Stimulated activated CD4-positive, alpha-beta T cell treated with anti-CD3 and anti-CD28 coated beads, Interleukin-4, amount 100 ng/mL, for 1 hour (primary cell): ENCODE data around the gene RCBTB1.

Source experiments
- DNase-seq: peaks from one replicate; pipeline ENCODE4 v3.0.0-alpha.2; 2020

The RCBTB1 gene

DNA sequence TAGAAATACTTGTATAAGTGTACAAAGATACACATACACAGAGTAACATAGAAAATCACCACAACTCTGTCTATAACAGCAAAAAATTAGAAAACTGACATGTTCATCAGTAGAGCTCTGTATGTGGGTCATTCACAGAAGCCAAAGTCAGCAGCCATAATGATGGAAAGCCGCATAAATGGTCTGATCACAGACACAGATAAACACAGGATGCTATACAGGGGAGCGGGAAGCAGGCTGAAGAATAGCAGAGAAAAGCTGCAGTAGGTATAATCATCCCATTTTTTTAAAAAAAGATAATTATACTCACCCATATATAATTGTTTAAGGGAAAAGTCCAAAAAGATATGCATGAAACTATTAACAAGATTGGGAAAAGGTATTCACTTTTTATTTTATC, 31.5 kb downstream of the RCBTB1 start:
- no peak for DNase-seq

DNA sequence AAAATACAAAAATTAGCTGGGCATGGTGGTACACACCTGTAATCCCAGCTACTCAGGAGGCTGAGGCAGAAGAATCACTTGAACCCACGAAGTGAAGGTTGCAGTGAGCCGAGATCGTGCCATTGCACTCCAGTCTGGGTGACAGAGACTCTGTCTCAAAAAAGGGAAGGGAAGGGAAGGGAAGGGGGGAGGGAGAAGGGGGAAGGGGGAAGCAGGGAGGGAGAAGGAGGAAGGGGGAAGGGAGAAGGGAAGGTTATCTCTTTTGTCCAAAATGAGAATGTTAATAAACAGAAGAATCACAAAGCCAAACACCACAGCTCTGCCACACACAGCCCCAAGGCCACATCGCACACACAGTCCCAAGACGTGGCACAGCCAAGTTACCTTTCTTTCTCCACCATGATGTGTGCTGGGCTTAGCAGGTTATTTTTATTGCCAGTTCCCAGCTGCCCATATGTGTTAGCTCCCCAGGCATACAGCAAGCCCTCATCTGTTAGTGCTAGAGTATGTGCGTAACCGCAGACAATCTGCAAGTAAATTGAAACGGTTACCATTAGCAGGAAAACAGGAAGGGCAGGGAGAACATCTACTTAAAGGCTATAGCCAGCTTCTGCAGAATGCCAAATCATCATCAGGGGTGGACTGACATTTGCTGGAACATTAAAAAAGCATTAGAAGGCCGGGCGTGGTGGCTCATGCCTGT, 34.3 kb downstream of the RCBTB1 start:
- DNase-seq, result no peak

DNA sequence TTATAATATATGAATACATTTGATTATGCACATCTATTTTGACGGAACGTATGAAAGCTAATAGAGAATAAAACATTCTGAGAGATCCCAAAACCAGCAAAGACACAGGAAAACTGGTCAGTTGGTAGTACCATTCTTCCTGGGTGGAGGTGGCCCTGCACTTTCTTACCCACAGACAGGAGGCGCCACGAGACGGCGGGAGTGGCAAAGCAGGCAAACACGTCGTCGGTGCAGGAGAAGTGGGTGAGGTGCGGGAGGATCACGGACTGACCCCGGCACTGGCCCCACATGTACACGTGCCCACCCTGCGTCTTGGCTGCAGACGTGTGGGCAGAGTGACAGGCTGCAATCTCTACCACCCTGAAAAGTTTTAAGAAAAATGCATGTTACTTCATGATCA, 36.1 kb downstream of the RCBTB1 start:
- DNase-seq, result no peak

DNA sequence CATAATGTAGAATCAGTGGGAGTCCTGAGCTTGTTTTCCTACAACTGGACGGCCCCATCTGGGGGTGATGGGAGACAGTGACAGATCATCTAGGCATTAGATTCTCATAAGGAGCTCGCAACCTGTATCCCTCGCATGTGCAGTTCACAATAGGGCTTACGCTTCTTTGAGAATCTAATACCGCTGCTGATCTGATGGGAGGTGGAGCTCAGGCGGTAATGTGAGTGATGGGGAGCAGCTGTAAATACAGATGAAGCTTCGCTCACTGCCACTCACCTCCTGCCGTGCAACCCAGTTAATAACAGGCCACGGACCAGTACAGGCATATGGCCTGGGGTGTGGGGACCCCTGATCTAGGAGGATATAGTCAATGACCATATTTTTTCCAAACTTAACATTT, 38.8 kb downstream of the RCBTB1 start:
- no peak for DNase-seq

DNA sequence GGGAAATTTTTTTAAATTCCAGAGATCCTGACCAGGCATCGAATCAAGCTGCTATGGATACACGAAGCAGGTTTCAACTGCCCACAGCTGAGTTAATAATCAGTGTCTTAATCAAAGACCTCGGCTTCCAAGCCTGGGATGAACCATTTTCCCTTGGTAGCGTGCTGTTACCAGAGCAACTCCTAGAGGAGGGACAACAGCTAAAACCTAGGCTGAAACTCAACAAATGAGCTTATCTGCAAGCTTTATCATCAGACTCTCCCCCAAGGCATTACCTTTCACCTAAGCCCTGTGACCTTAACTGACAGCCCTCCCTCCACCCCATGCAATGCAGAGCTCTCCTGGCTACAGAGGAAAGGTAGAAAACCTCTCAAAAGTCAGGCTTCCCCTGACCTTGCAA, 39.7 kb downstream of the RCBTB1 start:
- DNase-seq, result no peak

DNA sequence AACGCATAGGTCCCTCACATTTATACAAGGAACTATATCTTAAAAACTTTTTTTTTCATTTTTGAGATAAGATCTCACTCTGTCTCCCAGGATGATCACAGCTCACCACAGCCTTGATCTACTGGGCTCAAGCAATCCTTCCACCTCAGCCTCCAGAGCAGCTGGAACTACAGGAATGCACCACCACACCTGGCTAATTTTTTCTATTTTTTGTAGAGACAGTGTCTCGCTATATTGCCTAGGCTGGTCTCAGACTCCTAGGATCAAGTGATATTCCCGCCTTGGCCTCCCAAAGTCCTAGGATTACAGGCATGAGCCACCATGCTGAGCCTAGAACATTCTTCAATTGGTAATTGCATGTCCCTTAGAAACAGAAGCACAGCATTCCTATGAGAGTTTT, 41.7 kb downstream of the RCBTB1 start:
- no peak for DNase-seq

DNA sequence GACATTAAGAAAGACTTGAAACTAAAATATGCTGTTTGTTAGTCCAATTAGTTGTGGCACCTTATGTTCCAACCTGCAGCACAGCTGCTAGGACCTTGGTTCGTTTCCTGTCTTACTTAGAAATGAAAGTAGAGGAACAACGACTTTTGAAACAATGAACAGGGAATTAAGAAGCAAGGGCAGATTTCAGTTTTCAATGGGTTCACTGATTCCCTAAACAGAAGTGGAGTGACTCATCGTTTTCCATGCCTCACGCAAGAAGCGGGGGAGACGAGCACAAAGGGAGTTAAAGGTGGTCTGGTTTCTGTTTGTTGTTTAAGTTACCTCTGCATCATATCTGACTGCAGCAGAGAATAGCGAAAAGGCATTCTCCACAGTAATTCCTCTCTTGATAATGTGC, 44.8 kb downstream of the RCBTB1 start:
- DNase-seq, result no peak

DNA sequence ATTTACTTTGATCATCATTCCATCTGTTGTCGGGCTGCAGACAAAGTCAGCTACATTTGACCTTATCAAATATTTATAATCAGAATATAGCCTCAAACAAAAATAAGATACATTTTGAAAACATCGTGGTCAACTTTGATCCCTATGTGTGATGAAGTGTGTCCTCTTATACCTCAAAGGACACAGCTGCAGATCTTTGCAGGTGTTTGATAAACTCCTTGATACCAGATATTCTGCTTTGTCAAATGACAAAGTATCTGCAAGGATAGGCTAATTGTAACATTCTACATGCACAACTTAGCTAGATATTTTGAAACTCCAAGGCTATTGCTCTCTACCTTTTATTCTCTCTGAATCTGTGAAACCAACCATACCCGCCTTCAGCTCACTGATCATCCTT, 45.6 kb downstream of the RCBTB1 start:
- DNase-seq, result no peak

DNA sequence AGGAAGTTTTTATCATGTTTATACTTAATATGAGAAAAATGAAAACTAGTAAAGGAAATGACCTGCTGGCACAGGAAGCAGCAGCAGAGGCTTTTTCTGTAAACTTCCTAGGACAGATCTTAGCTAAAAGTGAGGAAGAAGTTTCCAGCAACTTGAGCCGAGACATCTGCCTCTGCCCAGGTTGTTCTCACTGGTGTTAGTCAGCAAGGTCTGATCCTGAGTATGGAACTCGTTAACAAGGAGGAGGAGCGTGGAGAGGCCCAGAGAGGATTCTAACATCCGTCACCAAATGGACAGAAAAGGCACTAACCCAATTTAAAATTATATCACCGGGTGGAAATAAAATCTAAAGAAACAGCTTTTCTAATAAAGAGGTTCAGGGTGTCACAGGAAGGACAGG, 46.0 kb downstream of the RCBTB1 start:
- DNase-seq, result no peak

DNA sequence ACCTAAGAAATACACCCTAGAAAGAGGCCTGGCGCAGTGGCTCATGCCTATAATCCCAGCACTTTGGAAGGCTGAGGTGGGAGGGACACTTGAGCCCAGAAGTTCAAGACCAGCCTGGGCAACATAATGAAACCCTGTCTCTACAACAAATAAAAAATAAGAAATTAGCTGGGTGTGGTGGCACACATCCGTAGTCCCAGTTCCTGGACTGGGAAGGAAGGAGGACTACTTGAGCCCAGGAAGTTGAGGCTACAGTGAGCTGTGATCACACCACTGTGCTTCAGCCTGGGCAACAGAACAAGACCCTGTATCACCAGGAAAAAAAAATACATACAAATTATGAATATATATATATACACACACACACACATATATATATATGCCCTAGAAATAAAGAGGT, 47.0 kb downstream of the RCBTB1 start:
- DNase-seq, result no peak

DNA sequence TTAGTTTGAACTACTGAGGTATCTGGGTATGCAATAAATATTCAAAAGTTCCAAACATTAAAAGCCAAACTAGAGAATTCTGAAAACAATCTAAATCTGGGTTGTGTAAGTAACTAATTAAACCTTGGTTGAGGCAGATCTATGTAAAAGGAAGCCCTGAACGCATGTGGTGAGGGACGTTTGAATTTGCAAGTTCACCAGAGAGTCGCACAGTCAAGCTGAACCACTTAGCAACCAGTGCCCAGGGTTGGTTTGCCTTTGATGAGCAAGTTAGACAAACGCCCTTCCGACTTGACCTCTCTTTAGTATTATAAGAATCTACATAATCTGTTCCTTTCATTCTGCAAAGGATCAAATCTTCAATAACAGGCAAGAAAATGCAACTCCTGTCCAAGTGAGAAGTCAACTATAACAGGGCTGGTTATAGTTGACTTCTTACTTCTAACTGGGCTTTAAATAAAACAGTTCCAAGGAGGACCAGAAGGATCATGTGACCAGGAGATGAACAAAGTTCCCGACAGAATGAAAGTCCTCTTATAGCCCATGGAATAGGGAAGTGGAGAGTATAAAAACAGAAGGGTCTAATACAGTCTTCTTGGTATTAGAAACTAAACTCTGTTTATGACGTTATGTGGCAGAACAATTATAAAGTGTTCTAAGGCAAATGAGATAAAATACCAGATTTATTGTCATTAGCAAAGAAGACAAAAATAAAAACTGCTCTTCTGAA, 49.0 kb downstream of the RCBTB1 start:
- DNase-seq, result no peak

DNA sequence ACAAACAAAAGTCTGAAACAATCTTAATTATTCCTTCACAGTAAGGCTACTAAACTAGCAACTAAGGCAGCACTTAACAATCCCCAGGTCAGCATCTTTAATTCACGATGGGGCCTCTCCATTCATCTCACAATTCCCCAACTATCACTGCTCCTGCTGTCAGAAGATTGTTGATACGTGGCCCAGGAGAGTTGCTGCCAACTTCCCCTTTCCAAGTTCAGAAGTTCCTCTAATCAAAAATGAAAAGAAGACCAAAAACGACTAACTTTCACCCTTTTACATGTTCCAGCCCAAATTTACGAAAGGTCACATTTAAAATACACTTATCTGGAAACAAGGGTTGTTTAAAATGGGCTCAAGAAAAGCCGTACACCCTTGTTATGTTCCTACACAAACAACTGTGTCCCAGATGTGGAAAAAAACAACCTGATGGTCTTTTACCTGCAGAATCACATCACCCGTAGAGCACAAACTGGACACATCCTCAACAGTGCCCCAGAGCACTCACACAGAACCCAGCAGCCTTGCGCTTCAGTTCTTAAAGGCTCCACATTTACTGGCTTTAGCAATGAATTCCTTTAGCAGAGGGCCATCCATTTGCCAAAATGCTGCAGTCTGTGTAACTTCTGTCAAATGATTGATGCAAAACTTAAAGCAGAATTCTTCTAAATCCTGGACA, 51.6 kb downstream of the RCBTB1 start:
- DNase-seq, result no peak

DNA sequence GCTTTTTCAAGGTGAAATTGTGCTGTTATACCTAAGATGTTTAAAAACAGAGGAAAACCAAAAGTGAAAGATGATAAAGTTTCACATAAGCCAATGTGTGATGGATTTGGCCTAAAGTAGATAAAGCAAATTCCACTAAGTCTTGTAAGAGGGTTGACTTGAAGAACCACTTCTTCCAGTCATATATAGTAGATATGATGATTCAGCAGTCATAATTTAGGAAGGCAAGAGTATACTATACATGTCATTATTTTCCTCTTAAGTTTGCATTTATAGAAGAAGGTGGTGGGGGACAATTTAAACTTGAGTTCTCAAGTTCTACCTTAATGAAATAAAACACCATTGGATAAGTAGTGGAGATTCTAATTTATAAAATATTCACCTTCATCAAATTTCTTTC, 52.3 kb downstream of the RCBTB1 start:
- DNase-seq, result no peak

DNA sequence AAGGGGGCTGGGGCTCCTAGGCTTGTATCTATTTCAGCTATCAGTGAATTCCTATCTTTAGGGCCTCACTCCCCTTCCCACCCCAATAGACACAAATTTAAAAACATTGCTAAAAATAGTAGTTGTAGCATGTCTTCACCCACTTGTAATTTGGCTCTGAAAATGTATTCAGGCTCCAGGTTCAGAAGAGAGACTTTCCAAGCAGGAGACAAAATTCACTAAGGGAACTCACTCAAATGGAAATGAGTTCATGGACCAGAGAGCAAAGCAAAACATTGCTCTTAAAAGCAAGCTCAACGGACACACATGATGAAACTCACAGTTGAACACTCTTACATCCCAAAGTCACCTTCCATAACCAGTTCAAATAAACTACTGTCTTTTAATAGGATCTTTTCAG, 52.8 kb downstream of the RCBTB1 start:
- DNase-seq, result no peak

DNA sequence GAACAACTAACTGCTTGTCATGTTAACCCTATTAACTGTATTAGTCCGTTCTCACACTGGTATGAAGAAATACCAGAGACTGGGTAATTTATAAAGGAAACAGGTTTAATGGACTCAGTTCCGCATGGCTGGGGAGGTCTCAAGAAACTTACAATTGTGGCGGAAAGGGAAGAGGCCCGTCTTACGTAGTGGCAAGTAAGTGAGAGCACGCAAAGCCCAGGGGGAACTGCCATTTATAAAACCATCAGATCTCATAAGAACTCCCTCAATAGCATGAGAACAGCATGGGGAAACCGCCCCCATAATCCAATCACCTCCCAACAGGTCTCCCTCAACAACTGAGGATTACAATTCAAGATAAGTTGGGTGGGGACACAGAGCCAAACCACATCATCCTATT, 54.9 kb downstream of the RCBTB1 start:
- no peak for DNase-seq

DNA sequence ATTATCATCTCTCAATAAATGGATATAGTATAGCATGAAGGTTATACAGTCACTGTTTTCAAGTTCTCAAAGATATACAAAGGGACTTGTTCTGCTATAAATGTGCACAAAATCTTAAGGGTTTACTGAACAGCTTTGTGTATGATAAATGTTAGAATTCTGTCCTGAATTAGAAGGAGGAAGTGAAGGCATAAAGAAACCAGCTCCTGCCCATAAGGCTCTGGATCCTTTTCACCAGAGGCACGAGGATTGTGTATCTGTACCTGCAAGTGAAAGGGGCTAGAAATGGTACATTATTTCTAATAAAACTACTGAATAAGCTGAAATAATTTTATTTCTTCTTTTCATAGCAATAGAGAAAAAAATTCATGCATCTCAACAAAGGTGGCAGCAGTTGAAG, 57.2 kb downstream of the RCBTB1 start:
- DNase-seq, result no peak

DNA sequence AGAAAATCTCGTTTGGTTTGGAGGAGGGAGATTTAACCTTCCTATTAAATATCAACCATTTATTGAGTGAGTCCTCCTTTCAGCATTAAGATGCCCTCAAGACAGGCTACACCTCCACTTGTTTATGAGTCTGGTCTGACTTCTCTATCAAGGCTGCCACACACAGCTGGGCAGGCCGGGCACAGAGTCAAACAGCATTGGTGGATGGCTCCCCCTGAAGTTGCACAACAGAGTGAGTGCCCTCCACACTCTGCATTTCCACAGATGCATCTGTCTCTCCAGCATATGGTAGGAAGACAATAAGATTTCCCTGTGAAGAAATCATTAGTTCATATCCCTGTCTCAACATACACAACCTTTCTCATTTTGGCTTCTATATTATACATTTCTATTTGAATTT, 58.2 kb downstream of the RCBTB1 start:
- no peak for DNase-seq

DNA sequence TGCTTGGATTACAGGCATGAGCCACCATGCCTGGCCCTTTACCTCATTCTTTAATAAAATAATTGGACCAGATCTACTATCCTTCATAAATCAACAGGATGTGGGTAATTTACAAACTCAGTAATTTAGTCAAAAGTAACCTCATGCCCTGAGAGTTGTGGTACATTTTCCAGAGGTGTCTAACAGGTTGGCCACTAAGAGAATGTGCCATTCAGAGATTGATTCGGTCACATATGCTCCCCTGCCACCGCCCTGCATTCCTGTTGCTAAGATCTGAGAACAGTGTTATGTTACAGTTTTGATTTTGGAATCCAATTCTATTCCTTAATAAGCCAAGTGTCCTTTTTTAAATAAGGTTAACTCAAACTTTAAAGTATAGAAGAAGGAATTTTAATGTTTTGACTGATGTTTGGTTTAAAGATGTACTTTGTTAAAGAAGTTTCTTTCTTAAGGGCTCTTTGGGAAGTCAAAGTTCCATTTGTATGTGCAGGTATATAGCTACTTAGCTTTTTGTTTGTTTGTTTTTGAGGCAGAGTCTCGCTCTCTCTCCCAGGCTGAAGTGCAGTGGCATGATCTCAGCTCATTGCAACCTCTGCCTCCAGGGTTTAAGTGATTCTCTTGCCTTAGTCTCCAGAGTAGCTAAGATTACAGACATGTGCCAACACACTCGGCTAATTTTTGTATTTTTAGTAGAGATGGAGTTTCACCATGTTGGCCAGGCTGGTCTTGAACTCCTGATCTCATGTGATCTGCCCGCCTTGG, 60.4 kb downstream of the RCBTB1 start:
- DNase-seq, result no peak

DNA sequence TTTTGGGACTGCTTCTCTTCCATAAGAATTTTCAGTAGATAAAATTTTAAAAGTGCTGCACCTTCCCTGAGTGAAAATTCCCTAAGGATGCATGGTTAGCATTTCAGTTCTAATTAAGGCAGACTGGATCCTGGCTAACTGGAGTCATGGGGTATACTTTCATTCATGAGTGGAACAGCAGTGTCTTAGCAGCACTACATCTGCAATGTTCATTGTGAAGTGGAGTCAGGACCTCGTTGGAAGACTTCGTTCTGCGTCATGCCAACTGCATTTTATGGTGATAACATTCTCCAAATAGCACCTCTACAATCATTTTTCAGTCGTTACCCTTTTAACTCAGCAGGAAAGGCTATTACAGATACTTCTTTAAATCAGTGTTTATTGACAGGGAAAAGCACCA, 64.1 kb downstream of the RCBTB1 start:
- no peak for DNase-seq

DNA sequence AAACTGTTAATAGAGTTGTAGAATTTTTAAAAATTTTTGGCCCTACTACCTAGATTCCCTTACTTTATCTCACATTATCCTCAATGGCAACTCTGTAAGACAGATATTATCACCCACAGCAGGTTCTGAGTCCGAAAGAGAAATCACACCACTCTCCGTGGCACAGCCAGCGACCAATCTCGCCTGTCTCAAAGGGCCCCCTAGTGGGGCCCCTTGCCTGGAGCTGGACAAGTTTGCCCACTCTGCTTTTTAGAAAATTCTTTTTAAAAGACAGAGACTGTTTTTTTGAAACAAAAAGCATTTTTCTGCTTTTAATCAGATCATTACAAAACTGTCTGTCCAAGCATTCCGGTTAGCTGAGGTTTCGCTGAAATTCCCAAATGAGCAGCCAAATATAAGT, 67.9 kb downstream of the RCBTB1 start:
- DNase-seq, result no peak

DNA sequence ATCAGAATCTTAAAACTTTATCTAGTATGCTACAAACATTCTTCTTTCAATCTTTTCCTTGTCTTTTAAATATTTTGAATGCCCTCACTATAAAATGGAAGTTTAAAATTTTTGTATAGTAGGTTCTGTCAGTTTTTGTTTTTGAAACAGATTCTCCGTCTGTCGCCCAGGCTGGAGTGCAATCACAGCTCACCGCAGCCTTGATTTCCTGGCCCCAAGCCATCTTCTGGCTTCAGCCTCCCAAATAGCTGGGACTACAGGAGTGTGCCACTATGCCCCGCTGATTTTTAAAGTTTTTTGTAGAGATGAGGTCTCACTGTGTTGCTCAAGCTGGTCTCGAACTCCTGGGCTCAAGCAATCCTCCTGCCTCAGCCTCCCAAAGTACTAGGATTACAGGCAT, 68.9 kb downstream of the RCBTB1 start:
- no peak for DNase-seq

DNA sequence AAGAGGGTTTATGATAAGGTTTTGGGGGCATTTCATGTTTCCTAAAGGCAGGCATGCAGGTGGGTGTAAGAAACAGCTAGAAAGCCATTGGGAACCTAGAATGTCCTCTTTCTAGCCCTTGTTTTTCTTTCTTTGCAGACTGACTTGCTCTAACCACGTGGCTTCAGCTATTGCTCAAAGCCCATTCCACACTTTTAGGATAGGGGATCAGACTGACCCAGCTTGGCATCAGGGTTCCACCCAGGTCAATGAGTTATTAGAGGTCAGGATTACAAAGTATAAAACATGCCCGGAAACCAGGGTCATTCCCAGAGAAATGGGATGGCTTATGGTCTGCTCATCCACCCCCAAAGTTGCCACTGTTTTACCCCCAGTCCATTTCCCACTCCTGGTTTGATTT, 72.8 kb downstream of the RCBTB1 start:
- no peak for DNase-seq

DNA sequence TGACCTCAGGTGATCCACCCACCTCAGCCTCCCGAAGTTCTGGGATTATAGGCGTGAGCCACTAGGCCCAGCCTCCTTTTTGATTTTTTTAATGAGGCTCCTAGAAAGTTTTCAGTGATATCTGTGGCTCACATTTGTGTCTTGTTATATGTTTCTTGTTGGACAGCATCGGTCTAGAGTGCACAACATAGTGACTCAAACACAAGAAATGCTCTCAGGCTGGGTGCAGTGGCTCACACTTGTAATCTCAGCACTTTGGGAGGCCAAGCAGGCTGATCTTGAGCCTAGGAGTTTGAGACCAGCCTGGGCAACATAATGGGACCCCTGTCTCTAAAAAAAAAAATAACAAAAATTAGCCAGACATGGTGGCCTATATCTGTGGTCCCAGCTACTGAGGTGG, 81.4 kb downstream of the RCBTB1 start:
- DNase-seq, result no peak

DNA sequence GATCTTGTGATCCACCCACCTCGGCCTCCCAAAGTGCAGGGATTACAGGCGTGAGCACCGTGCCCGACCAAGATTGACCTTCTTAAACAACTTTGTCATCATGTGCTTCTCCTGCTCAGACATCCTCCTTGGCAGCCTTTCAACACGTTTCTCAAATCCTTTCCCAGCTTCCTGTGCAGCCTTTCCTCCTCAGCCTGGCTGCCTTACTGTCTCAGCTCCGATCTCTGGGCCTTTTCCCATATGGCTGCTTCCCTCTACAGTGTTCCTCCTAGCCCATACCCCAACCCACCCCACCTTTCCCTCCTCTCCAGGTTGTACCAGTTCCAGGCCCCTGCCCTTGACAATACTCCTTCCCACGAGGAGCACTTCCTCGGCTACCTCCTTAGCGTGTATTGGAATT, 82.4 kb downstream of the RCBTB1 start:
- no peak for DNase-seq
